Measurements from ENCODE around the gene PARD6A.
"Not testable (repeated sequence)": the region's sequence is repeated elsewhere in the genome, so short reads cannot be mapped to it uniquely, and the experiment has no call there.

Gene PARD6A

DNA sequence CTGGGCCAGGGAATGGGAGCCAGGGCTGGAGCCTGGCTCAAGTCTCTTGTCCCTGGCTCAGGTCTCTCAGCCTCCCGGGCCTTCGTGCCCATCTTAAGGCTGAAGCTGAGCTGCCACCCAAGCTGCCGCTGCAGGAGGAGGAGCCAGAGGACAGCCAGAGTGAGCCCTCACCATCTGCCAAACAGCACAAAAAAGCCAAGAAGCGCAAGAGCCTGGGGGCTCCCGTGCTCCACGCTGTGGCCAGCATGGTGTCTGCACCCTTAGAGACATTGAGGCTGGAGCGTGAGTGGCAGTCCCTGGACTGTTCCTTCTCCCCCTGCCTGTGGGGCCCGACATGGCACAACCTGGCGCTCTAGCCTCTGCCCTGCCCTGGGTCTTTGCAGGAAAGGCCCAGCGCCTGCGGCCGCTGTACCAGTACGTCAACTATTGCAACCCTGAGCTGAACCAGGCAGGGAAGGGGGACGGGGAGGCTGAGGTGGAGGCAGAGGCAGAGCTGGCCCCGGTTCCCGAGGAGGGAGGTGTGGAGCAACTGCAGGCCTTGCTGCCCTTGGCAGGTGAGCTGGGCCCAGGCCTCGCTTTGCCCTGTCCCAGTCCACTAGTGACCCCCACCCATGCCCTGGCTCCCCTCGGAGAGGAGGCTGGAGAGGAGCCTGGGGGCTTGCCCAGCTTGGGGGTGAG lies 7.2 kb downstream of the PARD6A start:
- peak; percentile 41 for DNase-seq (ENCODE audit: low read depth)

DNA sequence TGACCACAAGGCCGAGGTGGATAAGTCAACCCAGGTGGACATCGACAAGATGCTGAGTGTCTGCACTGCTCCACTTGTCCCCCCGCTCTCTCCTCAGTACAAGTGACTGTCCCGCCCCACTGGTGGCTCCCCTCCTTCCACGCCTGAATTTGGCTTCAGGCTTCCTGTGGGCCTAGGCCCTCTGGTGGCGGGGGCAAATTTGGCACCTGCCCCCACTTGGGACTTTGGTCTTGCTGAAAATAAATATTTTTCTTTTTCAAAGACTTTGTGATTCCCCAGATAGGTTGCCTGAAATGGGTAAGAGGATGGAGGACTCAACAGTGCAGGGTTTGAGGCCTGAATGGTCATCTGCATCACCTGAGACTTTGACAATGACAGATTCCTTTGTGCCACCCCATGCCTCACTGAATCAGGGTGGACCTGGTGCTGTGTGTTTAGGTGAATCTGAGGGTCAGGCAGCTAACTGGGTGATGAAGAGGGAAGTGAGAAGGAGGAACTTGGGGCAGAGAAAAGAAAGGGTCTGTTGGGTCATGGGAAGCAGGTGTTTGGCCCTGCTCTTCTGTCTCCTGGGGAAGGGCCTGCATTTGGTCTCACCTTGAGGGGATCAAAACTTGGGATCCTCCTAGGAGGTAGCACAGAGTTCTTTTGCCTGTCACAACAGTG lies 7.9 kb downstream of the PARD6A start:
- no peak for DNase-seq (ENCODE audit: low read depth)

DNA sequence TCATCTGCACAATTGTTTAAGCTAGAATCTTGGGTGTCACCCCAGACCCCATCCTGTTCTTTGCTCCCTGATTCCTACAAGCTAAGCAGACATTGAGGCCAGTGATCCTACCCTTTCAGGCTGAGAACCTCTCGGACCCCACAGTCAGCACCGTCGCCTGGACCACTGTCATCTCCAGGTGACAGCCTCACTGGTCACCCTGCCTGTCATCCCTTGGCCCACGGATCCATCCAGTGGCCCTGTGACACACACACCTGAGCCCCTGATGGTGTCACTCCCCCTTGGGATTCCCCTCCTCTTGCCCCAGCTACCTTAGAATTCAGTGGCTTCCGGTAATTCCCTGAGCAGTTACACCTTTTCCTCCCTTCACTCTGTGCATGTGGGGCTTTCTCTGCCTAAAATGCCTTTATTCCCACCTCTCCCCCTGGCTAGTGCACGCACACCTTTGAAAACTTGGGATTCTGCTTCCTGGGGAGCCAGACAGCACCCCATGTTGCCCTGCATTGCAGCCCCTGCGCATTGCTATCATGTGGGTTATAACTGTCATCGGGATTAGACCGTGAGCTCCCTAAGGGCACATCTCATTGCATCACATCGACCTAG lies 8.8 kb downstream of the PARD6A start:
- DNase-seq (ENCODE audit: low read depth), result no peak

DNA sequence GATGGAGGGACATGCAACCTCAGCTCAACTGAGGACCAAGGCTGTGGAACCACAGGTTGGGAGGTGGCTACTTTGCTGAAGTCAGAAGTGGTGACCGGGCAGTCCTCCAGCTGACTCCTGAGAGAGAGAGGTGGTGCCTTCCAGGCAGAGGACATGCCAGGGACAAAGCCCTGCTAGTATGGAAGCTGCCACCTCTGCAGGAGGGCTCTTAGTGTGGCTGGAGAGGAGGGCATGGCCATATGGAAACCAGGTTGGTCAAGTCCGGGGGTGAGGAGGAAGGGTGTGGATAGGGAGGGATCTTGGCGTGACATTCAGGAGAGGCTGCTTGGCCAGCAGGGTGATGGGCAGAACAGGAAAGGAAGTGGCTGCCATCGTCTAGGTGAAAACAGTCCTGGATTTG lies 11.5 kb downstream of the PARD6A start:
- DNase-seq (ENCODE audit: low read depth), result no peak

DNA sequence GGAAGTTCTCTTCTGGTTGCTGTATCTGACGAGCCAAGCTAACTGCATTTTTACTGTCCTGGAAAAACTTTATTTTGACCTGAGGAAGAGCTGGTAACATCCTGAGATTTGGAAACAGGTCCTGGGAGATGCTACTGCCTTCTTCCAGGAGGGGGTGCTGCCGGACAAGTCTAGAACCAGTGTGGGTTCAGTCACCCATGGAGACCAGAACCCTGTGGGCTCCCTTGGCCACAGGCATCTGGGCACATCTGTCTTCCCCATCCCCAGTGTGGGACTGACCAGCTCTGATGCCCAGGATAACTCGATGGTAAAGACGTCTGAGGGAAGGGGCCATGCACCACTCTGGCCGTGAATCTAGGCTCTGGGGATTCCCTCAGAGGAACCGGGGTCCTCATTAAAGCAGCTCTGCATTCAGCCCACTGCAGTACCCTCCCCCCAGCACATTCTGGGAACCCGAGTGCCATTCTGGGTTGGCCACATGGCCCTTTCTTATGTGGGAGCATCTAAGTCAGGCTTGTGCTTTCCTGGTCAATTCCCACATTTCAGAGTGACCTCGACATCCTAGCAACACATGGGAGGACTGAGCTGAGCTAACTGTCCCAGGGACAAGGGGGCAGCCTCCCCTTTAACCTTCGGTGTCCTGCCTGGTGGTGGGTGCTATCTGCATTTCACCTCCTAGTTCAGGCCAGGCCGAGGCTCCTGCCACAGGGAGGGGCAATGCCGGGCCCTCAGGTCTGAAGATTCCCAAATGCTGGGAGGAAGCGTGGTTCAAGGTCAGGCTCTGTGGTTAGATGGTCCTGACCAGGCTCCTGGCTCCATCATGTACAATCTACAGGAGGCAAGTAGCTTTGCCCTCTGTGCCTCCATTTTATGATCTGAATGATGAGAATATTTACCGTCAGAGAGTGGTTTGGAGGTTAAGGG lies 12.2 kb downstream of the PARD6A start:
- DNase-seq (ENCODE audit: low read depth), result no peak

DNA sequence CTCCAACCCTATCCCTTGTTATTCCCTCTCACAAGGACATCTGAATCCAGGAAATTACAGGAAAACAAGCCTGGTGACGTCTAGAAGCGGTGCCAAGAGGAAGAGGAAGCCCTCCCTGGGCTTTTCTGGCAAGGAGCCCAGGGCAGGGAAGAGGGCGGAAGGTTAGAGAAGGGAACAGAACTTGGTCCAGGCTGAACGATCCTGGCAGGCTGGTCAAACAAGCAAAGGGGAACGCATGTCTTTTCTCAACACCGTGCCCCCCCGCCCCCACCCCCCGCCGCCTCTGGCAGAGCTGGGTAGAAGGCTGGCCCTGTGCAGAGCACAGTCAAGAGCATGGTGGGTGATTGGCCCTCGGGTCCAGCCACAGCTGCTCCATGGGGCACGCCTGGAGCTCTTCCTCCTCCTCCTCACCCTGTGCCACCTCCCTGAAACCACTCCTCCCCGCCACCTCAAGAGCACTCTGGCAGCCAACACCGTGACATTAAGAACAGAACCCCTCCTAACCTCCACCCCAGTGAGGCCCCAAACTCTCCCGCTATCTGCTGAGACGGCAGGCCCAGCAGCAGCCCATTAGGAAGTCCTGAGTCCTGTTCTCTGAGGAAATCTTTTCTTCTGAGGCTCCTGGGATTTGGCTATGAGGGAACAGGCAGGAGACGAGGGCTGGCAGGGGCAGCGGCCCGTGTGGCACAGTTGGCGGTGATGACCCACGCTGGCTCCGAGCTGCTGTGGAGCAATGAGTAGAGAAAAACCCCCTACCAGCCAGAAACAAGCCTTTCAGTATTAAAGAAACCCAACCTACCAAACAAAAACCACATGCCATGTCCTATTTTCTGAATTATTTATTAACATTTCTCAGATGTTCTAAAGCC lies 13.2 kb downstream of the PARD6A start:
- DNase-seq (ENCODE audit: low read depth), result no peak

DNA sequence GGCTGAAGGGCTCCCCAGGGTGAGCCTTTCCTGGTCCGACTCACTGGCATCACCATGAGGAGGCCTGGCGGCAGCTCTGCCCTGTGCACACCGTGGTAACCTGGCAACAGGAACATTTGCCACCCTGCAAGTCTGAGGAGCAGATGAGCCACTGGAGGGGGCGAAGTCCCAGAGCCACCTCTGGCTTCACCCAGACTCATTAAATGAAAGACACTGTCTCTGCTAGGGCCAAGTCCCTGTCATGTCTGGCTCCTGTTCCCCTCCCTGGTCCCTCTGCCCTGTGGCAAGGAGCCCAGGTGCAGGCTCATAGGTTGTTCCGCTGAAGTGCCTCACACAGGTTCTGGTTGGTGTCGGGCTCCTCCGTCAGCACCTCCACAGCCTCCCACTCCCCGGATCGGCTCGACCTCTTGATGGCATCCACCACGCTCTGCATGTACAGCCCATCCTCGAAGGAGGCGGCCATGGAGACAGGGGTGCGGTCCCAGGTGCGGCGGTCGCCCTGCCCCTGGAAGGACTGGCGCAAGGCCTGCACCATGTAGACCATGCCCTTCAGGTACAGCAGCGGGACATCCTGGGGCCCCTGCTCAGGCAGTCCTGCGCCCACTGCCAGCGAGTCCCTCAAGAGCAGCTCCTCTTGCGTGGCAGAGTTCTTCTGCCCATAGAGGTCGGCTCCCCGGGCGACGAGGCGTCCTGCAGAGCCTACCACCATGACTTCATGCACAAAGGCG lies 14.3 kb downstream of the PARD6A start:
- DNase-seq (ENCODE audit: low read depth), result no peak

DNA sequence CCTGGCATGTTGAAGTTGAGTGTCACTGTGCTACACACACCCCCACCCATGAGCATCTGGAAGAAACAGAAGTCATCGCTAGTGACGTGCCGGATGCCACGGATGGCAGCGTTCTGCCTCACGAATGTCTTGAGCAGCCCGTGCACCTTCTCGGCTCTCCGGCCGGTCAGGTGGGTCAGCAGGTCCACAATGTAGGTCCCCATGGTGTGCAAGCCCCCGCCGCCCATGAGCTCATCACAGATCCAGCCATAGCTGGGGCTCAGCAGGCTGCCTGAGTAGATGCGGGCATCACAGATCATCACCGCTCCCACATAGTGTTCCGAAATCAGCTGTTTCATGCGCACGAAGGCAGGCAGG lies 14.8 kb downstream of the PARD6A start:
- no peak for DNase-seq (ENCODE audit: low read depth)

DNA sequence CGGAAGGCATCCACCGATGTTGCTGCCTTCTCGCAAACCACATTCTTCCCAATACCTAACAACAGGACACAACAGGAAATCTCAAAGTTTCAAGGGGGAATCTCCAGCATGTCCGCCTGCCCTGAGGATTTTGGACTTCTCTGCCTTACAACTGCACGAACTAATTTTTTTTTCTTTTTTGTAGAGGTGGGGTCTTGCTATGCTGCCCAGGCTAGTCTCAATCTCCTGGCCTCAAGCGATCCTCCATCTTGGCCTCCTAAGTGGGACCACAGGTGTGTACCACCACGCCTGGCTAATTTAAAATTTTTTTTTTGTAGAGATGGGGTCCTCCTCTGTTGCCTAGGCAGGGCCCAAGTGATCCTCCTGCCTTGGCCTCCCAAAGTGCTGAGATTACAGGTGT lies 15.2 kb downstream of the PARD6A start:
- no peak for DNase-seq (ENCODE audit: low read depth)

DNA sequence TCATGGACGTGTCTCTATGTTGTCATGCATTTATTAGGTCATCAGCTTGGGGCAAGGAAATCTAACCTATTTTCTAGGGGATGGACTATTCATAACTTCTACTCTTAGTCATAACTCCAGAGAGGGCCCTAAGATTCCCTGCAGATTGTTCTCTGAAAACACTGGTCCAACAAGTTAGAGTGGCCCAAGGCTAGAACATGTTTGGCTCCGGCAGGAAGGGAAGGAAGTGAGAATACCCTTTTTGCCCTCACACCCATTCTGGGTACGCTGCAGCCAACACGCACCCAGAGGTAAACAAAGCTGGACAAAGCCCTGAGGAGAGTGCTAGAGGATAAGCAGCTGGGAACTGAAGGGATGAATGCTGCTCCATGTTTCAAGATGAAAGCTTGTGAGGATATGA lies 15.8 kb downstream of the PARD6A start:
- no peak for DNase-seq (ENCODE audit: low read depth)

DNA sequence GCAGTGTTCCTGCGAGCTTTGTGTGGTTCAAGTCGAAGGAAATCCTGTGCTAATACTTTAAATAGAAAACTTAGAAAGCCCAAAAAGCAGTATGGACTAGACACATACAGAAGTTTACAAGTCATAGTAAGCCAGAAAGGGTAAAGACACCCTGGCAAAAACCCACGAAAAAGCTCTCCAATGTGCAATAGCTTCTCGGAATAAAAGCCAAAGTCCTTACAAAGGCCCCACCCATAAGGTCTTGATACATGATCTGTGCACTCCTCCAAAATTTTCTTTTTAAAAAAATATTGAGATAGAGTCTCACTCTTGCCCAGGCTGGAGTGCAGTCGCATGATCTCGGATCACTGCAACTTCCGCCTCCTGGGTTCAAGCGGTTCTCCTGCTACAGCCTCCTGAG lies 16.2 kb downstream of the PARD6A start:
- DNase-seq (ENCODE audit: low read depth), result no peak

DNA sequence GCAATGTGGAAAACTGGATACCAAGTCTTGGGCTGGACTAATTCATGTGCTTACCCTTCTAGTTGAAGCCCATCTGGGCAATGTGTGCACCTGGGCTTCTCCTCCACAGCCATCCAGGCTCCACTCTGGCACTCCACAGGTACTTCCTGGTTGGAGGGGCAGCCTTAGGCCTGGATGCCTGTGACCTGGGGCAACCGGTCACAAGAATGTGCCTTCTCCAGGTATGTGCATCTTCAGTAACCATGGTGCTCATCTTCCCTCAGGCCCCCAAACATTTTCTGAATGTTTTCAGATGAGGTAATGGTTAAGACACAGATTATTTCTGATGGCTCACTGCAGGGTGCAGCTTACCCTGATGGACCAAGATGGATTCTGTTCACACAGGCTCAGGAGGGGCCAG lies 17.0 kb downstream of the PARD6A start:
- DNase-seq (ENCODE audit: low read depth), result no peak

DNA sequence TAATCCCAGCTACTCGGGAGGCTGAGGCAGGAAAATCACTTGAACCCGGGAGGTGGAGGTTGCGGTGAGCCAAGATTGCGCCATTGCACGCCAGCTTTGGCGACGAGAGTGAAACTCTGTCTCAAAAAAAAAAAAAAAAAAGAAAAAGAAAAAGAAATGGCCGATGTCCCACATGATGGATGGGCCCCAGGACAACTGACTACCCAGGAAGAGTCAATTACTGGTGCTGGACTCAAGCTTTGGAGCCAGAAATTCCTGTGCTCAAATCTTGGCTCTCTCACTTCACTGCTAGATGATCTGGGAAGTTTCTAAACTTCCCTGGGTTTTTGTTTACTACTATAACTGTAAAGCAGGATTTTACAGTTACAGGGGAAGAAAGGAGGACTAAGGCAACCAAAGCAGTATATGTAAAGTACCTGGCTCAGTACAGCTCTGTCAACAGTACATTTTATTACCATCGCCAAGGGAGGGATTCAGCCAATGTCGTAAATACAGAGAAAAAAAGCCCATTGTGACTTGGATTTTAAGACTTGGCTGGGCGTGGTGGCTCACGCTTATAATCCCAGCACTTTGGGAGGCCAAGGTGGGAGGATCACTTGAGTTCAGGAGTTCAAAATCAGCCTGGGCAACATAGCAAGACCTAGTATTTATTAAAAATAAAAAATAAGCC lies 17.7 kb downstream of the PARD6A start:
- no peak for DNase-seq (ENCODE audit: low read depth)

DNA sequence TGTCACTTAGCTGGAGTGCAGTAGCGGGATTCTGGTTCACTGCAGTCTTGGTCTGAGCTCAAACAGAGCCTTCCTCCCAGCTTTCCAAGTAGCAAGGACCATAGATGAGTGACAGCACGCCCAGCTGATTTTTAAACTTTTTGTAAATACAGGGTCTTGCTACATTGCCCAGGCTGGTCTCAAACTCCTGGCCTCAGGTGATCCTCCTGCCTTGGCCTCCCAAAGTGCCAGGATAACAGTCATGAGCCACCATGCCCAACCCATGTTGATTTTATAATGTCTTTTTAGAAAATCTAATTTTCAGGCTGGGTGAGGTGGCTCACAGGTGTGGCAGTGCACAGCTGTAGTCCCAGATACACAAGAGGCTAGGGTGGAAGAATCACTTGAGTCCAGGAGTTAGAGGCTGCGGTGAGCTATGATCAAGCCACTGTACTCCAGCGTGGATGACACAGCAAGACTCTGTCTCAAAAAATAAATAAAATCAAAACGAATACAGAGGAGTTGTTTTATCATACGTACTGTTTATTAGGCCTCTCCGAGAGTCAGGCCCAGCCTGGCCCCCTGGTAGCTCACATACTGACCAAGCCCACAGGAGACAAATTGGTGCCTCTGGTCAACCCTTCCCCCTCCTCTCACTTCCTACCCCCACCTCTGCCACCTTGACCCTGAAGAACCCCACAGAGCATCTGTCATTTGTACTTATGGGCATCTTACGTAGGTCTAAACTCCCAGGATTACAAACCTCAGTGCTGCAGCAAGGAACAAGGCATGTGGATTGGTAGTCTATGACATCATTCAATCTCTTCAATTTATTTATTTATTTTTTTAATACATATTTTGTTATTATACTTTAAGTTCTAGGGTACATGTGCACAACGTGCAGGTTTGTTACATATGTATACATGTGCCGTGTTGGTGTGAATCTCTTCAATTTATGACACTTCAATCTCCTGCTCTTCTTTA lies 19.5 kb downstream of the PARD6A start:
- no peak for DNase-seq (ENCODE audit: low read depth)

DNA sequence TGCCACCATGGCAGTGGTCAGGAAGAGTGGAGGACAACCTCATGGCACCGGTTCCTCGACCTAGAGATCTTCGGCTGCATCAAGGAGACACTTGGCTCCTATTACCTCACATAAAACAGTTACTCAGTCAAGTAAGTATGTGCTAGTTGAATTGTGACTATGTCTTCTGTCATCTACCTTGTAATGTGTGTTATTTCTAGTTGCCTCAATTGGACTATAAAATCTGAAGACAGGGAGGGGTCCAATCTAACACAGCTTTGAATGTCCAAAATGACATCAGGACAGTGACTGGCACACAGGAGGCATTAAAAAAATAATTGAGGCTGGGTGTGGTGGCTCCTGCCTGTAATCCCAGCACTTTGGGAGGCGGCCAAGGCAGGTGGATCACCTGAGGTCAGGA lies 23.0 kb downstream of the PARD6A start:
- DNase-seq (ENCODE audit: low read depth), result no peak

DNA sequence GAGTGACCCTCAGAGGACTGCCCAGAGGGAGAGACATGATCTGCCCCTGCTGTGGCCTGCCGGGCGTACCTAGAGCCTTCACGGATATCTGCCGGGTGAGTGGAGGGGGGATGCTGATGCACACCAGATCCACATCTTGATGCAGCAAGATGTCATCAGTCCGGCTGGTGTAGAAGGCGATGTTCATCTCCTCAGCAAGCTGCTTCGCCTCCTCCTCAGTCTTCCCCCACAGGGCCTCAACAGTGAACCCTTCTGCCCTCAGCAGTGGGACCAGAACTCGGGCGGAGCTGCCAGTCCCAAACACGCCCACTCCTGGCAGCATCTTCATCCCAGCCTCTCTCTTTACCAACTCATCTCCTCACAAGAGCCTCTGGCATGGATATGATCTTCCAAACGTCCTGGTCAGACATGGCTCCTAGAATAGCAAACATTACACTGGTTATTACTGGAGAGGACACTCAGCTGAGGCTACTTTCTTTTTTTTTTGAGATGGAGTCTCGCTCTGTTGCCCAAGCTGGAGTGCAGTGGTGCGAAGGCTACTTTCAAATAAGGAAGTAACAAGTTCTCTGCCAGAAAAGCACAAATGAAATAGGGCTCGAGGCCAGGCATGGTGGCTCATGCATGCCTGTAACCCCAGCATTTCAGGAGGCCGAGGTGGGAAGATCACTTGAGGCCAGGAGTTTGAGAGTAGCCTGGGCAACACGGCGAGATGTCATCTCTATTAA lies 24.8 kb downstream of the PARD6A start:
- DNase-seq (ENCODE audit: low read depth), result no peak

DNA sequence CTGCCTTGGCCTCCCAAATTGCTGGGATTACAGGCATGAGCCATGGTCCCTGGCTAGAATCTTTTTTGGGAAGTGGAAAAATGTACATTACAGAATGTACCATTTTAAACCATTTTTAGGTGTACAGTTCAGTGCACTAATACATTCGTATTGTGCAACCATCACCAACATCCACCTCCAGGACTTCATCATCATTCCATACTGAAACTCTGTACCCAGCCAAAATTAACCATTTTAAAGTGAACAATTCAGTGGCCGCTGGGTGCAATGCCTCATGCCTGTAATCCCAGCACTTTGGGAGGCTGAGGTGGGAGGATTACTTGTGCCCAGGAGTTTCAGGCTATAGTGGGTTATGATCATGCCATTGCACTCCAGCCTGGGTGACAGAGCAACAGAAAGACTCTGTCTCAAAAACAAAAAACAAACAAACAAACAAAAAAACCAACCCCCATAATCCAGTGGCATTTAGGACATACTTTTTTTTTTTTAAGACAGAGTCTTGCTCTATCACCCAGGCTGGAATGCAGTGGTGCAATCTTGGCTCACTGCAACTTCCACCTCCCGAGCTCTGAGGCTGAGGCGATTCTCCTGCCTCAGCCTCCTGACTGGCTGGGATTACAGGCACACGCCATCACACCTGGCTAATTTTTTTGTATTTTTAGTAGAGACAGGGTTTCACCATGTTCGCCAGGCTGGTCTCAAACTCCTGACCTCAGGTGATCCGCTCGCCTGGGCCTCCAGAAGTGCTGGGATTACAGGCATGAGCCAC lies 32.9 kb downstream of the PARD6A start:
- not testable (repeated sequence) for DNase-seq (ENCODE audit: low read depth)

DNA sequence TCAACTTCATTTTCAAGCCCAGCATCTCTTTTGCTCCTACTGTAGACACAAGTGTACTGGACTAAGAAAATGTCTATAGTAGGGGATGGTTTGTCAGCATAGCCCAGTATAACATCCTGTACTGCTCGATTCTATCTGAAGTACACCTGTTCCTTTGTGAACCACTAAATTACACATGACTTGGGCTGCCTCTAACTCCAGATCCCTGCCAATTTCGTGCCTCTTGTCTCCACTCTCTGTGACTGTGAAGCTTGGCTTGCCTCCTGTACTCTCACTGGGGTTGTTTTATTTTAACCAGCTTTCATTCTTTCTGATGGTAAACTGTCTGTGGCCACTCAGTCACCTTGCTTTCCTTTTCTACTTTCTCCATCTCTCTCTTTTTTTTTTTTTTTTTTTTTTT lies 33.9 kb downstream of the PARD6A start:
- no peak for DNase-seq (ENCODE audit: low read depth)
